ENCODE measurements around the gene GLCCI1. TPM values are rescaled to one million over a fixed set of nuclear protein-coding genes. Genes with fewer than 3 reads are reported as not detected.

Gene GLCCI1
- total RNA-seq, 1 donor from 2014 or later: 0.21 TPM

DNA sequence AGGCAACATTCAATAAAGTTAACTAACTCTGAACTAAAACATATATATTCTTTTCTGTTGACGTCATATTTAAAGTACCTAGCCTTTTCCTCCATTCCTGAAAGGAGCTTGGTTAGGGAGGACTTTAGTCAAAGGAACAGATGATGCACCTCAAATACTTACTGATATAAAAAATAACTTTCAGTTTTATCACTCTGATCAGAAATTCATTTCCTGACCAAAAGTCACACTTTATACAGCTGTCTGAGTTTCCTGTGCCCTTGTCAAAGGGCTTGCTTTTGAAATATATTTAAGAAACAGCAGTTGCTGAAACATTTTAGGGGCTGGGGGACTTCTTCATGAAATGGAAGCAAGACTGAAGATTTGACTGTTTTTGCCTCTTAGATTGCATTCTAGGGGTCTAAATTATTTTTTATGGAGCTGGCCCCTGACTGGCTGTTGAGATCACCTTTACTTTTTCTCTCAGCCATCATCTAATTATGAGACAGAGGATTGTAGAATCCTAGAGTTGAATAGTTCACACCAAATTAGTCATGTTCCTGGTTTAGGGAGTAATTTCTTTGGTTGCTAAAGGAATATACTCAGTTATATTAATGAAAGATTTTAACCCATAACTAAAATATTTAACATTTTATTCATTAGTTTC, 46.6 kb downstream of the GLCCI1 start:
- Histone ChIP-seq H3K4me3 (no peak overlapping the region), H3K4me1 (no peaks in the 10 kb centered on the region), H3K27me3 (no peaks in the 10 kb centered on the region), H3K36me3 (no peaks in the 10 kb centered on the region), H3K9me3 (no peaks in the 10 kb centered on the region), H3K27ac (no peak overlapping the region)
- TF ChIP-seq, protein P1, sequence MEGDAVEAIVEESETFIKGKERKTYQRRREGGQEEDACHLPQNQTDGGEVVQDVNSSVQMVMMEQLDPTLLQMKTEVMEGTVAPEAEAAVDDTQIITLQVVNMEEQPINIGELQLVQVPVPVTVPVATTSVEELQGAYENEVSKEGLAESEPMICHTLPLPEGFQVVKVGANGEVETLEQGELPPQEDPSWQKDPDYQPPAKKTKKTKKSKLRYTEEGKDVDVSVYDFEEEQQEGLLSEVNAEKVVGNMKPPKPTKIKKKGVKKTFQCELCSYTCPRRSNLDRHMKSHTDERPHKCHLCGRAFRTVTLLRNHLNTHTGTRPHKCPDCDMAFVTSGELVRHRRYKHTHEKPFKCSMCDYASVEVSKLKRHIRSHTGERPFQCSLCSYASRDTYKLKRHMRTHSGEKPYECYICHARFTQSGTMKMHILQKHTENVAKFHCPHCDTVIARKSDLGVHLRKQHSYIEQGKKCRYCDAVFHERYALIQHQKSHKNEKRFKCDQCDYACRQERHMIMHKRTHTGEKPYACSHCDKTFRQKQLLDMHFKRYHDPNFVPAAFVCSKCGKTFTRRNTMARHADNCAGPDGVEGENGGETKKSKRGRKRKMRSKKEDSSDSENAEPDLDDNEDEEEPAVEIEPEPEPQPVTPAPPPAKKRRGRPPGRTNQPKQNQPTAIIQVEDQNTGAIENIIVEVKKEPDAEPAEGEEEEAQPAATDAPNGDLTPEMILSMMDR (IDR thresholded peaks at IDR 0.05): no peak
- intact Hi-C loops (cut with DNase I): no loop called here
- DNase-seq (ENCODE audit: low spot score in 2 of 2): no peak

DNA sequence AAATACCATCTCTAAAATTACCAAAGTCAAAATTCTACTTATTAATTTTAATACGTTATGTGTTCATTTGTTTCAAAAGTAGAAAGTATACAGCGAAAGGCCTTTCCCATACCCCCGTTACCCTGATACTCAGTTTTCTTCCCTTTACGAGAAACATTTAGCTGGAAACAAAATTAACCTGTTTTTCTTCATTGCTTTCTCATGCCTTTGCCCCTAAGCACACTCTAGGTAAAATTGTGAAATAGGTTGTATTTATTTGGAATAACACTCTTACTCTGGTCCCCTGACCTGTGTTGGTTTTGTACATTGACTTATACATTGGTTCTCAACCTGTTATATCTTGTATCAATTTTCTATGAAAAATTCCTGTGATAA, 47.1 kb downstream of the GLCCI1 start:
- no peaks in the 10 kb centered on the region for H3K9me3 ChIP-seq
- no peaks in the 10 kb centered on the region for H3K27me3 ChIP-seq
- TF ChIP-seq, protein P1 (IDR thresholded peaks at IDR 0.05): no peak
- no peaks in the 10 kb centered on the region for H3K4me1 ChIP-seq
- no peaks in the 10 kb centered on the region for H3K36me3 ChIP-seq
- no peak overlapping the region for H3K27ac ChIP-seq
- intact Hi-C loops (cut with DNase I): no loop called here
- no peak for DNase-seq (ENCODE audit: low spot score in 2 of 2)
- no peak overlapping the region for H3K4me3 ChIP-seq

DNA sequence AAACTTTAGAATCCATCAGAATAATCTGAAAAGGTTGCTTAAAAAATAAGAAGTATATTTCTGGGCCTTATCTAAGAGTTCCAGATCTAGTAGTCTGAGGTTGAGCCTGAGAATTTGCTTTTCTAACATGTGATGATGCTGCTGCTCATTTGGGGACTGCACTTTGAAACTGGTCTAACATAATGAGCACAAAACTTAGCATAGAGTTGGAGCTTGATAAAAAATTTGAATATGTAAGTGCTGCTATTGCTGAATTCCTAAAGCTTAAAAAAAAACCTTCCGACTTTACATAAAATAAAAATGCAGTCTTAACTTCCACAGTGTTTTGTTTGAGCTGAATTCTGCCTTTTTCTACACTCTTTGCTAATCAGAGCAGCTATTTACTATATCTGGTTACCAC, 48.8 kb downstream of the GLCCI1 start:
- H3K27me3 ChIP-seq: no peaks in the 10 kb centered on the region
- no peaks in the 10 kb centered on the region for H3K4me1 ChIP-seq
- no peak overlapping the region for H3K4me3 ChIP-seq
- H3K27ac ChIP-seq: no peak overlapping the region
- TF ChIP-seq, protein P1 (IDR thresholded peaks at IDR 0.05): no peak
- intact Hi-C loops (cut with DNase I): no loop called here
- DNase-seq (ENCODE audit: low spot score in 2 of 2): no peak
- H3K9me3 ChIP-seq: no peaks in the 10 kb centered on the region
- peaks cover 0 to under 1% of the 10 kb centered on the region in 2 donors for H3K36me3 ChIP-seq

DNA sequence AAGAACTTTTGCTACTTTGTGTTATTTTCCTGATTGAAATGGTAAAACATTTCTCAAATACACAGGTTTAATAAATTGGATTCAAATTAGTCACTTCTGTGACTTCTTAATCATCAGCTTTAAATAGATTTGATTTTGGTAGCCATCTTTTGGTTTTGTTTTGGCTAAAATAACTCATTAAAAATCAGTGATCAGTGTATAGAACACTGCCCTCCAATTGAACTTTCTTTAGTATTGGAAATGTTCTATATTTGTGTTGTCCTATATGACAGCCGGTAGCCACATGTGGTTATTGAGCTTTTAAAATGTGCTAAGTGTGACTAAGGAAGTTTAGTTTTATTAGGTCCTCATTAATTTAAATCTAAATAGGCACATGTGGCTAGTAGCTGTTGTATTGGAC, 50.4 kb downstream of the GLCCI1 start:
- TF ChIP-seq, protein P1 (IDR thresholded peaks at IDR 0.05): no peak
- H3K27me3 ChIP-seq: no peaks in the 10 kb centered on the region
- intact Hi-C loops (cut with DNase I): no loop called here
- no peaks in the 10 kb centered on the region for H3K9me3 ChIP-seq
- no peak for DNase-seq (ENCODE audit: low spot score in 2 of 2)
- no peak overlapping the region for H3K4me3 ChIP-seq
- no peak overlapping the region for H3K27ac ChIP-seq
- H3K36me3 ChIP-seq: peaks cover 0 to 7% of the 10 kb centered on the region in 2 donors
- H3K4me1 ChIP-seq: no peaks in the 10 kb centered on the region

- TF ChIP-seq, protein P1 (IDR thresholded peaks at IDR 0.05): no peak
- Histone ChIP-seq H3K4me1 (no peaks in the 10 kb centered on the region), H3K9me3 (peaks cover 0 to 12% of the 10 kb centered on the region in 2 donors), H3K27ac (no peak overlapping the region), H3K4me3 (no peak overlapping the region), H3K36me3 (peaks cover 5 to 32% of the 10 kb centered on the region in 2 donors), H3K27me3 (no peaks in the 10 kb centered on the region)
- DNase-seq (ENCODE audit: low spot score in 2 of 2): no peak
- intact Hi-C loops (cut with DNase I): loop anchor here (10.0 kb wide), 1 partner anchor 52 kb away; no protein-coding TSS in a partner anchor
Measured at GRCh38 chr7:8022628-8023027, 54.0 kb downstream of the GLCCI1 start.

- H3K27me3 ChIP-seq: no peaks in the 10 kb centered on the region
- no peaks in the 10 kb centered on the region for H3K36me3 ChIP-seq
- no peaks in the 10 kb centered on the region for H3K4me1 ChIP-seq
- no peak overlapping the region for H3K4me3 ChIP-seq
- no peak overlapping the region for H3K27ac ChIP-seq
- no peak for DNase-seq (ENCODE audit: low spot score in 2 of 2)
- TF ChIP-seq, protein P1 (IDR thresholded peaks at IDR 0.05): no peak
- intact Hi-C loops (cut with DNase I): no loop called here
- H3K9me3 ChIP-seq: peaks cover 0 to 23% of the 10 kb centered on the region in 2 donors
Measured at GRCh38 chr7:8035192-8035591, 66.6 kb downstream of the GLCCI1 start.

All from ascending aorta (tissue), 2 donors.